ENCODE data around the gene LAD1. TPM values are rescaled to one million over a fixed set of nuclear protein-coding genes. Genes with fewer than 3 reads are reported as not detected.

The LAD1 gene
- polyA plus RNA-seq, 1 donor = 96.4 TPM

DNA sequence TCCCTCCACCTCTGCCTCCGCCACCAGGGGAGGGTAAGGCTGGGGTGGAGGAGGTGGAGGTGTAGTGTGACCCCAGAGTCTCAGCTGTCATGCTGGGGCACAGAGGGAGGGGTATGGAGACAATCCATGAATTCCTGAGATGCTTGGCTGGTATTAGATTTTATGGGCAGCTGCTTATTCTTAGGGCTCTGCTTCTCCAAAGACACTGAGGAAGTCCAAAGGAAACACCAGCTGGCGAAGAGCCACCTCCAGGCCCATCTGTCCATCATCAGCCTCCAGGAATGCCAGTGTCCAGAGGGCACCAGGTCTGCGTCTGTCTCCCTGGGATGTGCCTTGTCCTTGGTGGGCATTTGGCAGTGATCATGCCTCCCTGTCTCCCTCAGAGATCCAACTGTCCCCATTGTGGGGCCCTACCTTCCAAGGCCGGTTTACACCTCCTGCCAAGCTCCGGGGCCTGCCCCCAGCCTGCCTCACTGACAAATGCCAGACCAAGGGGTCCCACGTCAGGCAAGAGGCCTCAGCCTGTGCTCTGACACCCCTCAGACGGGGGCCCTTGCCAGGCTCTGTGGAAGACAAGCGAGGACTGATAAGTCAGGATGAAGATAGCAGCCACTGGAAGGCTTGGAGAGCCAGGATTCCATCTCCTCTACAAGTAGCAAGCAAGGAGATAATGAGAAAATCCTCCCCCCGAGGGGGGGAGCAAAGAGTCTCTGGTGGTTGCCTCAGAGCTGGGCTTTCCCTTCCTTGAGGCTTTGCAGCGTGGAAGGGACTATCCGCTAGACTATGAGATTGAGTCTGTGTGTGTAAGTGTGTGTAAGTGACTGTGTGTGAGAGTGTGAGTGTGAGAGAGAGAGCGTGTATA, 20.9 kb upstream of the LAD1 start:
- DNase-seq = no peak
- no peaks in the 10 kb centered on the region for H3K9me3 ChIP-seq (ENCODE audit: control insufficient read depth, low read depth, low read length)
- no peak overlapping the region for H3K4me3 ChIP-seq (ENCODE audit: low read length)
- no peaks in the 10 kb centered on the region for H3K27me3 ChIP-seq (ENCODE audit: control insufficient read depth, insufficient read depth, low read length)
- no peak overlapping the region for H3K27ac ChIP-seq (ENCODE audit: low read length)
- H3K4me1 ChIP-seq (ENCODE audit: control insufficient read depth, insufficient read depth, low read length) = no peaks in the 10 kb centered on the region
- WGBS (ENCODE audit: insufficient coverage, low lambda C conversion rate) = no CpG with 5 or more reads among the region's 12 CpGs
- peaks cover 4% of the 10 kb centered on the region for H3K36me3 ChIP-seq (ENCODE audit: control insufficient read depth, insufficient read depth, low read length)

DNA sequence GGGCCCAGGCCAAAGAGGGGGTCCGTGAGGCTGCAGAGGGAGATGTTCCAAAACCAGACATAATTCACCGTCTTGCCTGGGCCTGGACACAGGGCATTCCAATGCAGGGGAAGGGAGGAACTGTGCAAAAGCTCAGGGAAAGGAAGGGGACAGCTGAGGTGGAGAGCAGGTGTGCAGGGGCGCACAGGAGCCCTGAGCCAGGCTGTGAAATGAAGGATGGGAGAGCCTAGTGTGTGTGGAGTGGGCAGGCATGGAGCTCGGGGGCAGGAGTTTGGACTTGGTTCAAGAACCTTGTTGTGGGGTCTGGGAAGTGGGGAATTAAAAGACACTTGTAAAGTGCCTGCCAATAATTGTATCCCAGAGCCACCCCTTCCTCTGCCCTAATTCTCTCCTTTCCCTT, 20.1 kb upstream of the LAD1 start:
- no CpG with 5 or more reads among the region's 4 CpGs for WGBS (ENCODE audit: insufficient coverage, low lambda C conversion rate)
- no peaks in the 10 kb centered on the region for H3K9me3 ChIP-seq (ENCODE audit: control insufficient read depth, low read depth, low read length)

DNA sequence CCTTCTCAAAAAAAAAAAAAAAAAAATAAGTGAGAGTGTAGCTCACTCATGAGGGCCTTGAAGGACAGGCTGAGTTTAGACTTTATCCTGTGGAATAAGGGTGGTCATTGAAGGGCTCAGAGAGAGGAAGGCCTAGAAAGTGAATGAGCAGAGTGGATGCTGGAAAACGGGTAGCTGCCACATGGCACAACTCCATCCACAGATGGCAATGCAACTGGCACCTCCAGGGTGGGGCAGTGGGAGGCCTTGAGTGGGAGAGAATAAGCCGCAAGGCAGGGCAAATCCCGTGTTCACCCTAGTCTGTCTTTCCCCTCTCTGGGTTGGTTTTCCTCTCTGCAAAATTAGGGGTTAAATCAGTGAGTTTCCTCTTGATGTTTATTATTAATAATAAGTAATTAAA, 19.3 kb upstream of the LAD1 start:
- H3K9me3 ChIP-seq (ENCODE audit: control insufficient read depth, low read depth, low read length) = no peaks in the 10 kb centered on the region
- DNase-seq = no peak
- peaks cover 4% of the 10 kb centered on the region for H3K36me3 ChIP-seq (ENCODE audit: control insufficient read depth, insufficient read depth, low read length)
- no peaks in the 10 kb centered on the region for H3K4me1 ChIP-seq (ENCODE audit: control insufficient read depth, insufficient read depth, low read length)
- H3K27me3 ChIP-seq (ENCODE audit: control insufficient read depth, insufficient read depth, low read length) = no peaks in the 10 kb centered on the region
- no CpG with 5 or more reads among the region's 3 CpGs for WGBS (ENCODE audit: insufficient coverage, low lambda C conversion rate)
- no peak overlapping the region for H3K4me3 ChIP-seq (ENCODE audit: low read length)
- H3K27ac ChIP-seq (ENCODE audit: low read length) = no peak overlapping the region

More for the DNA sequence above, 20.1 kb upstream of the LAD1 start:
- Histone ChIP-seq H3K27me3 (ENCODE audit: control insufficient read depth, insufficient read depth, low read length) (no peaks in the 10 kb centered on the region), H3K4me1 (ENCODE audit: control insufficient read depth, insufficient read depth, low read length) (no peaks in the 10 kb centered on the region), H3K4me3 (ENCODE audit: low read length) (no peak overlapping the region), H3K36me3 (ENCODE audit: control insufficient read depth, insufficient read depth, low read length) (peaks cover 4% of the 10 kb centered on the region), H3K27ac (ENCODE audit: low read length) (no peak overlapping the region)
- no peak for DNase-seq

DNA sequence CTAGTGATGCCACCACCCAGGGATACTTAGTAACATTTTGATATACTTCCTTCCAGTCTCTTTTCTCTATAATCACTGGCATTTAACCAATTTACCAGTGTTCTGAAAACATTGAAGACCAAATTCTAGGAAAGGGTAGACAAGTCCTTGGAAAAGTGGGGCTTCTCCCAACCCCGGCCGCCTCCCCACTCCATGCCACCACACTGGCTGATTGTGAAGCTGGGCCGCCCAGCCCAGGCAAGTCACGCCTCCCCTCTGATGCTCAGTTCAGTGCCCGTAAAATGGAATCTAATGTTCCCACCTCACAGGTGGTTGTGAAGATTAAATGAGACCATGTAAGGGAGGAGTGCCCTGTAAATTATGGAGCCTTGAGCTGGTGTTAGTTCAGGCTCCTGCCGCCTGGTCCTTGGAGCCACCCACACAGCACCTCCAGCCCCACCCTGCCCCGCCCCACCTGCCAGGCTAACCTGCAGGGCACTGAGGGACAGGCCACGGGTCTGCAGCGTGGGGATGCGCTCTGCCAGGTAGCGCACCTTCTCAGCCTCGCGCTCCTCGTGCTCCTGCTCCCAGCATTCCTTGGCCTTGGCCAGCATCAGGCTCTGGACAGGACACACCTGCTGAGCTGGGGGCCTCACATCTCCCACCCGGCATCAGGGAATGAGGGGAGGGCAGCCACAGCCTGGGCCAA, 15.1 kb upstream of the LAD1 start:
- no CpG with 5 or more reads among the region's 15 CpGs for WGBS (ENCODE audit: insufficient coverage, low lambda C conversion rate)
- no peaks in the 10 kb centered on the region for H3K27me3 ChIP-seq (ENCODE audit: control insufficient read depth, insufficient read depth, low read length)
- H3K27ac ChIP-seq (ENCODE audit: low read length) = no peak overlapping the region
- DNase-seq = no peak
- H3K4me1 ChIP-seq (ENCODE audit: control insufficient read depth, insufficient read depth, low read length) = no peaks in the 10 kb centered on the region
- H3K36me3 ChIP-seq (ENCODE audit: control insufficient read depth, insufficient read depth, low read length) = peaks cover 22% of the 10 kb centered on the region
- H3K9me3 ChIP-seq (ENCODE audit: control insufficient read depth, low read depth, low read length) = no peaks in the 10 kb centered on the region
- H3K4me3 ChIP-seq (ENCODE audit: low read length) = no peak overlapping the region

DNA sequence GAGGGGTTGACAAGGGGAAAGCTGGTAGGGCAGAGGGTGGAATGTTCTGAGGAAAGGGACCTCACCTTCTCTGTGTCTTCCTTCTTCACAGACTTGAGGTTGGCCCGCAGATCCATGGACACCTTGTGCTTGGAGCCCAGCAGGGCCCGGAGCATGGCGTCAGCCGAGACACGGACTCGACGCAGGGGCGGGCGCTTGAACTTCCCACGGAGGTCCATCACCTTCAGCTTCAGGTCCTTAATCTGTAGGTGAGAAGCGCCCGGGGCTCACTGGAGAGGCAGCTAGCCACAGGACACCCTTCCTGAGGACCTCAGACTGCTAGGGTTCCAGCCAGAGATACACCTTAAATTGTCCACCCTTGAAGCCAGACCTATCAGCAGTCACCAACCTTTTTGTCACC, 12.2 kb upstream of the LAD1 start:
- H3K4me3 ChIP-seq (ENCODE audit: low read length) = no peak overlapping the region
- H3K27me3 ChIP-seq (ENCODE audit: control insufficient read depth, insufficient read depth, low read length) = no peaks in the 10 kb centered on the region
- WGBS (ENCODE audit: insufficient coverage, low lambda C conversion rate) = no CpG with 5 or more reads among the region's 12 CpGs
- H3K4me1 ChIP-seq (ENCODE audit: control insufficient read depth, insufficient read depth, low read length) = peaks cover 16% of the 10 kb centered on the region
- no peak overlapping the region for H3K27ac ChIP-seq (ENCODE audit: low read length)
- H3K36me3 ChIP-seq (ENCODE audit: control insufficient read depth, insufficient read depth, low read length) = peaks cover 18% of the 10 kb centered on the region
- H3K9me3 ChIP-seq (ENCODE audit: control insufficient read depth, low read depth, low read length) = no peaks in the 10 kb centered on the region
- DNase-seq = no peak

DNA sequence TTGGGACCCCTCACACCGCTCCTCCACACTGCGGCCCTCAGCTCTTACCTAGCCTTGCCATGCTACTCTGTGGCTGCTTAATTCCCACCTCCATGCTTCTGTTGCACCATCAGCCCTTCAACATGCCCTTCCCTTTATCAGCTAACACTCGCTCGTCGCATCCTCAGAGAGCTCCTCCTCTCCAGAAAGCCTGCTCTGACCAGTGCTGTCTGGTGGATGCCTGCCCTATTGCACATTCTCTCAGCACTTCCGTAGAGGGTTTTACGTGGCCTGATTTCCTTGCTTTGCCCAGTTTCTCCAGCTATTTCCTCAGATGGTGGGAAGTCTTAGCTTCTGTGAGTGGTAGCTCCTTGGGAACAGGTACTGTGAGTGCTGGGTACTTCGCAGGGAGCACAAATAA, 10.3 kb upstream of the LAD1 start:
- Histone ChIP-seq H3K4me1 (ENCODE audit: control insufficient read depth, insufficient read depth, low read length) (peaks cover 33% of the 10 kb centered on the region), H3K27ac (ENCODE audit: low read length) (no peak overlapping the region), H3K4me3 (ENCODE audit: low read length) (no peak overlapping the region), H3K36me3 (ENCODE audit: control insufficient read depth, insufficient read depth, low read length) (peaks cover 18% of the 10 kb centered on the region), H3K27me3 (ENCODE audit: control insufficient read depth, insufficient read depth, low read length) (no peaks in the 10 kb centered on the region), H3K9me3 (ENCODE audit: control insufficient read depth, low read depth, low read length) (no peaks in the 10 kb centered on the region)
- WGBS (ENCODE audit: insufficient coverage, low lambda C conversion rate) = 76% methylated on average over 3 of the region's 8 CpGs
- DNase-seq = no peak

DNA sequence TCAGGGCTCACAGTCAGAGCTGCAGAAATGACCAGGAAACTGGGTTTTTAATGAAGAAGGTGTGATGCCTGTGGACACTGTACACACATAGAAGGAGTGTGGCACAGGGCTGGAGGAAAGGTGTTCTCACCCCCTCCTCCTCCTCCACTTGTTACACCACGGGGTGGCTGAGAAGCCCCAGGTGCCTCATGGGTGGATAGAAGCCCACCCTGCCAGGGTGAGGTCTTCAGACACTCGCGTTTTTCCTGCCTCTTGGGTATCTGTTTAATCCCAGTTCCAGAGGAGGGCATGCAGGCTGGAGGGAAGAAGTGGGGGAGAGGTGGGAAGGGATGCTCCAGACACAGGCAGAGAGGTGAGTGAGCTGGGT, 9.7 kb upstream of the LAD1 start:
- no CpG with 5 or more reads among the region's 3 CpGs for WGBS (ENCODE audit: insufficient coverage, low lambda C conversion rate)
- H3K4me1 ChIP-seq (ENCODE audit: control insufficient read depth, insufficient read depth, low read length) = peaks cover 39% of the 10 kb centered on the region
- no peak for DNase-seq
- no peaks in the 10 kb centered on the region for H3K9me3 ChIP-seq (ENCODE audit: control insufficient read depth, low read depth, low read length)
- H3K27me3 ChIP-seq (ENCODE audit: control insufficient read depth, insufficient read depth, low read length) = no peaks in the 10 kb centered on the region
- peaks cover 18% of the 10 kb centered on the region for H3K36me3 ChIP-seq (ENCODE audit: control insufficient read depth, insufficient read depth, low read length)
- no peak overlapping the region for H3K4me3 ChIP-seq (ENCODE audit: low read length)
- H3K27ac ChIP-seq (ENCODE audit: low read length) = no peak overlapping the region

DNA sequence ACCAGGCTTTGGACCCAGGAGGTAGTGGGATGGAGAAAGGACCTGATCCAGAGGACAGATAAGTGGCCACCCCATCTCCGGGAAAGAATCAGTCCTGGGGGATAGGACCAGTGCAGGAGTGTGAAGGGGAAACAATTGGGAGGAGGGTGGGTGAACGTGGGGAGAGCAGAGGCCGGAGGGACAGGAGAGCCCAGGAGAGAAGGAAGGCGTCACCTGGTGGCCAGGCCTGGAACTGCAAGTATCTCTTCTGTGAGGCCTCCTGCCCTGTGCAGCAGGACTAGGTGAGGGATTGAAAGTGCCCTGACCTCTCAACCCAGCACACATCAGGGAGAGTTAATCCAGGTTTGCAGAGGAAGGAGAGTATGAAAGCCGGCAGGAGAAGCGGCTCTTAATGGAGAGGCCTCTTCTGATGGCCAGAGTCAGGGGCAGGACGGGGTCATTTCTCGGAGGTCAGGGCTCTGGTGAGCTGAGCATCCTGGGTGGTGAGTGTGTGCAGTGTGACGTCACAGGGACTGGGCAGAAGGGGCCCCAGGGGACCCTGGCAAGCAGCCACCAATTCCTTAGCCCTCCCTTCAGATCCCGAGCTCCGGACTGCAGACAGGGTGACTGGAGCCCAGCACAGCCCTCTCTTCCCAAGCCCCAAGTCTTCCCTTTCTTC, 9.2 kb upstream of the LAD1 start:
- Histone ChIP-seq H3K36me3 (ENCODE audit: control insufficient read depth, insufficient read depth, low read length) (peaks cover 18% of the 10 kb centered on the region), H3K27ac (ENCODE audit: low read length) (no peak overlapping the region), H3K27me3 (ENCODE audit: control insufficient read depth, insufficient read depth, low read length) (no peaks in the 10 kb centered on the region), H3K4me1 (ENCODE audit: control insufficient read depth, insufficient read depth, low read length) (peaks cover 42% of the 10 kb centered on the region), H3K9me3 (ENCODE audit: control insufficient read depth, low read depth, low read length) (no peaks in the 10 kb centered on the region), H3K4me3 (ENCODE audit: low read length) (no peak overlapping the region)
- peak; percentile 75 to 81 for DNase-seq
- WGBS (ENCODE audit: insufficient coverage, low lambda C conversion rate) = 10% methylated on average over 2 of the region's 11 CpGs

DNA sequence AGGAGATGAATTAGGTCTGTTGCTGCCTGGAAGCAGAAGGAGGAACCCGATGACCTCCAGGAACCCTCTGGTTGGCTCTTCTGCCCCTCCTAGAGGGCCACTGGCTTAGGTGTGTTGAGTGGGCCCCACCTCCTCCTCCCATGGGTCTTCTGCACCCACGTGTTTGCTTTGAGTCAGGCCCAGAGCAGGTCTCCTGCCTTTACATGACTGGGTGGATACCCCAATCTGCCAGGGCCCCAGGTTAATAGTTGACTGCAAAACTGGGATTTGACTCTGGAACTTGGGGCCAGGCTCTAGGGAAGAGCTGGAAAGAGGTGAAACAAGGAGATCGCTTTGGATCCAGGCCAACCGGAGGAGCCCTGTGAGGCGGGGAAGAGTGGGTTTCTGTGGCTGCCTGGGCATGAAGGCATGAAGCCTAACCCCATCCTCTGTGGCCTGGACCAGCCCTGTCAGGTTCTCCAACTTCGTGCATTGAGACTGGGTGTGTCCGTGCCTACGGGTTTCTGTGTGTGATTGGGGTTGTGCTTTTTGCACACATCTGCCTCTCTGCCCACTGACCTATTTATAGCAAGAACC, 7.8 kb upstream of the LAD1 start:
- Histone ChIP-seq H3K9me3 (ENCODE audit: control insufficient read depth, low read depth, low read length) (no peaks in the 10 kb centered on the region), H3K27me3 (ENCODE audit: control insufficient read depth, insufficient read depth, low read length) (no peaks in the 10 kb centered on the region), H3K4me3 (ENCODE audit: low read length) (no peak overlapping the region), H3K4me1 (ENCODE audit: control insufficient read depth, insufficient read depth, low read length) (peaks cover 54% of the 10 kb centered on the region), H3K27ac (ENCODE audit: low read length) (peak overlapping the region; percentile 98), H3K36me3 (ENCODE audit: control insufficient read depth, insufficient read depth, low read length) (peaks cover 8% of the 10 kb centered on the region)
- peak; percentile 90 to 96 for DNase-seq
- WGBS (ENCODE audit: insufficient coverage, low lambda C conversion rate) = no CpG with 5 or more reads among the region's 8 CpGs

DNA sequence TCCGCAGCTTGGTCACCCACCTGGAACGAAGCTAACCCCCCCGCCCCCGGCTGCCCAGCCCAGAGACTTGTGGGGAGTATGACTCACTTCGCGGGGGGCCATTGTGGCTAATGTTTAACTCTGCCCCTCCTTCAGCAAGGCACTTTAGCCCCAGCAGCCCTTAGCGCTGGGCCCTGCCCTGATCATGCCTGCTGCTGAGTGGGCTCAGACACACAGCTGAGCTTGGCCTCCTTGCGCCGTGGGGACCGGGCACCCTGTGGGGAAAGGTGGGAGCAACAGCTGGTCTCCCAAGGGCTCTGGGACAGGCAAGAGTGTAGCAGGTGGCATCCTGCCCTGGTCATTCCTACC, 6.3 kb upstream of the LAD1 start:
- Histone ChIP-seq H3K27ac (ENCODE audit: low read length) (peak overlapping the region; percentile 98), H3K36me3 (ENCODE audit: control insufficient read depth, insufficient read depth, low read length) (peaks cover 5% of the 10 kb centered on the region), H3K4me1 (ENCODE audit: control insufficient read depth, insufficient read depth, low read length) (peaks cover 68% of the 10 kb centered on the region), H3K9me3 (ENCODE audit: control insufficient read depth, low read depth, low read length) (no peaks in the 10 kb centered on the region), H3K4me3 (ENCODE audit: low read length) (peak overlapping the region; percentile 17), H3K27me3 (ENCODE audit: control insufficient read depth, insufficient read depth, low read length) (peaks cover under 1% of the 10 kb centered on the region)
- WGBS (ENCODE audit: insufficient coverage, low lambda C conversion rate) = no CpG with 5 or more reads among the region's 10 CpGs
- DNase-seq = peak; percentile 94 to 97
